ENCODE data around the gene GTF2F1. TPM values are rescaled to one million over a fixed set of nuclear protein-coding genes. Genes with fewer than 3 reads are reported as not detected.
A peak's percentile ranks its signal among the peaks of the same experiment; 100 is the strongest.

GTF2F1 gene
- total RNA-seq, 4 donors from 2014 or later, result 29.5 to 50.9 (median 45.1) TPM

DNA sequence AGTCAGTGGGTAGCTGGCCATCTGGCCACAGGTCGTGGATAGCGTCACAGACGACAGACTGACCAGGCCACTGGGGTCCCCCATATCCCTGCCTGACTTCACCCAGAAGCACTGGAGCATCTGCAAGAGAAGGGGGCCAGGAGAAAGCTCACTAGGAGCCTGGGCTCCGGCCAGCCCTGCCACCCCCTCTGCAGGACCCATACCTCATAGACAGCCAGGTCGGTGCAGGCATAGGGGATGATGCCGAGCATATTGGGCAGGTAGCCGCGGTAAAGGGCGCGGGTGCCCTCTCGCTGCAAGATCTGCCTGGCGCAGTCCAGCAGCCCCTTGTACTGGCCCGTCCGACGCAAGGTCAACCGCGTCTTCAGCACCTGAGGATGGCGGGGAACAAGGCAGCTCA is 34.2 kb upstream of the GTF2F1 start:
- Histone ChIP-seq H3K4me1 (peaks cover 0 to 24% (median 18%) of the 10 kb centered on the region in 4 donors), H3K27me3 (no peaks in the 10 kb centered on the region), H3K27ac (no peak overlapping the region), H3K4me3 (no peak overlapping the region), H3K9me3 (no peaks in the 10 kb centered on the region), H3K36me3 (peaks cover 0 to under 1% (median 0%) of the 10 kb centered on the region in 3 donors)
- 92 to 99% methylated on average over 14 of the region's 18 CpGs for WGBS, 2 donors
- TF ChIP-seq EP300 (IDR thresholded peaks at IDR 0.05), result no peak
- no peak for DNase-seq (ENCODE audit: low spot score in 2 of 2)

DNA sequence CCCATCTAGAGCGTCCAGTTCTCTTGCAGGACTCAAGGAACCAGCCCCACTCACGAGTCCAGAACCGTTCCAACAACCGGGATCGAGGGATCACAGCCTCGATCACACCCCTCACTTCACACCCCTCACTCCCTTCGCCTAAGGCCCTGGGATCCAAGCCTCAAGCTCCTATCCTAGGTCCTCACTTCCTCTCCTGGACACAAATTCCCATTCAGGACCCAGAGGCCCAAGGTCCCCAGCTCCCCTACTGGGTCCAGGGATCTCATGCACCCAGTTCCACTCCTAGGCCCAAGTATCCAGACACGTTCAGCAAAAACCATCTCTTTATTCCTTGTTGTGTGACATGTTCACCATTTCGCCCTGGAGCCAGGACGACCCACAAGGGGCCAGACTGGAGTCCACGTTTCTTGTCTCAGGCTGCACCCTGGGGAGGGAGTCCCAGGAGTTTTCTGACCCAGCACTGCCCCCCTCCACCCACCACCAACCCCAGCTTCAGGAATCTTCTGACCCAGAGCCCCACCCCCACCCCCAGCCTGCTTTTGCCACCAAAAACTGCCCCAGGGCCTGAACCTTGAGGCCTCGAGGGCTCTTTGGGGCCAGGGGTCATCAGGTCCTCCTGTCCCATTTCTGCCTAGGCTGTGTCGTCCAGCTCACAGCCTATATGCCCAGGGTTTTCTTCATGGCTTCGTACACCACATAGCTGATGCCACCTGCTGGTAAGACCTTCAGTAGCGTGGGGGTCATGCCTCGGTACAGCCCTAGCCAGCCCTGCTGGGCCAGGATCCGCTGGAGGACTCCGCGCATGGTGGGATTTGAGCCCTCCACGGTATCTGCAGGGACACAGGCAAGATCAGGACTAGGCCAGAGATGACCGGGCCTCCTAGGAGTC is 33.0 kb upstream of the GTF2F1 start:
- peaks cover 0 to 35% (median 26%) of the 10 kb centered on the region in 4 donors for H3K4me1 ChIP-seq
- H3K27me3 ChIP-seq, result no peaks in the 10 kb centered on the region
- WGBS, 2 donors, result 85 to 89% methylated on average over 20 to 21 of the region's 21 CpGs
- H3K9me3 ChIP-seq, result no peaks in the 10 kb centered on the region
- DNase-seq (ENCODE audit: low spot score in 2 of 2), result no peak
- peak overlapping the region; percentile 78 to 92 (median 88) for H3K27ac ChIP-seq
- peak overlapping the region in 3 of 4 donors; percentile 20 to 37 (median 21) for H3K4me3 ChIP-seq
- peaks cover 0 to 12% (median 0%) of the 10 kb centered on the region in 3 donors for H3K36me3 ChIP-seq
- no peak for TF ChIP-seq EP300 (IDR thresholded peaks at IDR 0.05)
- TF ChIP-seq POLR2A (IDR thresholded peaks at IDR 0.05), result no peak
- TF ChIP-seq CTCF (IDR thresholded peaks at IDR 0.05), result no peak

DNA sequence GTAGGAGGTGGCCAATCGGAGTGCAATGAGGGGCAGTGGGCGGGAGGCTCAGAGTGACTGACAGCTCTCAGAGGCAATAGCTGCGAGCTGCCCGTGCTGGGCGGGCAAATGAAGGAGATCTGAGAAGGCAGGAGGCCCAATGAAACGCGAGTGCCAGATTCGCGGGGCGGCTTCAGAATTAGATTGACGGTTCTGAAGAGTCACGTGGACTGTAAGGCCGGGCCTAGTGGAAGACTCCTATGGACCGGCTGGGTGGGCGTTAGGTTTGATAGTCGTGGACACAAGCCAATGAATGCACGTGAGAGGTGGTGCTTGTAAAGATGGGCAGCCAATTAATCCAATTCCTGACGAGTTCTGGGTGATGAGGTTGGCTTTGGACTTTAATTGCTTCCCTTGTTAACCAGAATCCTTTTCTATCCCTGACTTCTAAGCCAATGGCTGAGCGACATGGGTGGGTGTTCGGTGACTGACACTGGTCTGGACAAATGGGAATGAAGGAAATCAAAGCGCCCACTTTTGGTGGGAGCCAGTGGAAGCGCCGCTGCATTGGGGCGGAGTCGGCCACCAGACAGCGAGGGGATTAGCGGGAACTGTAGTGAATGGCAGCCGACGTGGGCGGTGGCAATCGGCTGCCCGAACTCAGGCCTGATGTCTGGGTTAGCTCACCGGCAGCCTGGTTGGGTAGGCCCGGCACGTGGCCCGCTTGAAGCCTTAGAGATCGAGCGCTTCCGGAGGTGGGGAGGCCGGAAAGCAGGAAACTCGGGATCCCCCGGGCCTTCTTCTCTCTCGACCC is 32.2 kb upstream of the GTF2F1 start:
- H3K27ac ChIP-seq, result peak overlapping the region; percentile 78 to 92 (median 88)
- H3K36me3 ChIP-seq, result peaks cover 0 to 20% (median 0%) of the 10 kb centered on the region in 3 donors
- TF ChIP-seq CTCF (IDR thresholded peaks at IDR 0.05) (peak in 2 of 5 experiments; percentile 16 to 49), POLR2A (IDR thresholded peaks at IDR 0.05) (peak in 1 of 2 donors; percentile 22), EP300 (IDR thresholded peaks at IDR 0.05) (peak; percentile 40 to 65)
- H3K9me3 ChIP-seq, result no peaks in the 10 kb centered on the region
- WGBS, 2 donors, result 4 to 8% methylated on average over 41 to 43 of the region's 43 CpGs
- peaks cover 0 to 44% (median 26%) of the 10 kb centered on the region in 4 donors for H3K4me1 ChIP-seq
- DNase-seq (ENCODE audit: low spot score in 2 of 2), result peak; percentile 99 to 100
- H3K4me3 ChIP-seq, result peak overlapping the region; percentile 20 to 95 (median 46)
- no peaks in the 10 kb centered on the region for H3K27me3 ChIP-seq

DNA sequence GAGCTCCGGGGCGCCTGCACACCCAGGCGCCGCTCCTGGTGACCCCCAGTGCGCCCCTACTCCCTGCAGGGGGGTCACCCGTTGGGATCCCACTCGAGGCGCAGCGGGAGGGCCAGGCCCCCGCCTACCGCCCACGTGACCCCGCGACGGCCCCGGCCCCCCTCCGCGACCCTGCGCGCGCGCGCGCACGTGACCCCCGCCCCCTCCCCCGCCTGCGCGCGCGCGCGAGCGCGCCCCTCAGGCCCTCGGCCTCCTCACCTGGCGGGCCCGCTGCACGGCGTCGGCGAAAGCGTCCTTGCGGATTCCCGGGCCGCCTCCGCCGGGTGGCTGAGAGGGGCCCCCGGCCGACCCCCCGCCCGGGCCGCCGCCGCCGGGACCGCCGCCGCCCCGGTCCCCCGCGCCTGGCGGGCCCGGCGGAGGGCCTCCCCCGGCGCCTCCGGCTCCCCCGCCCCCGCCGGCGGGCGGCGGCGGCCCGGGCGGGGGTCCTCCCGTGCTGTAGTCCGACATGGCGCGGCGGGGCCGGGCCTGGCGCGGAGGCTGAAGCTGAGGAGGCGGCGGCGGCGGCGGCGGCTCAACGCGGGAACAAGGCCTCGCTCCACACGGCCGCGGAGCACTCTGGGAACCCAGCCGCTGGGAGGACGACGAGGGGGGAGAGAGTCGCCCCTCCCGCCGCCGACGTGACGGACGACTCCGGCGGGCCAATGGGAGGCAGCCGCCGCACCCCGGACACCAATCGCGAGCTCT is 31.4 kb upstream of the GTF2F1 start, which contains the start of gene KHSRP:
Gene KHSRP (minus strand): TSS at position 617 of the 744 bp plus-strand sequence. CDS start 110 bp downstream, at position 507.
- peak within 1 kb of the TSS; percentile 78 to 92 (median 88) for H3K27ac ChIP-seq
- no peaks in the 10 kb centered on the region for H3K27me3 ChIP-seq
- H3K9me3 ChIP-seq, result no peaks in the 10 kb centered on the region
- peak; percentile 70 to 86 for TF ChIP-seq POLR2A (IDR thresholded peaks at IDR 0.05)
- TF ChIP-seq CTCF (IDR thresholded peaks at IDR 0.05), result no peak
- TF ChIP-seq EP300 (IDR thresholded peaks at IDR 0.05), result peak in 1 of 2 donors; percentile 82
- 1% methylated on average over 14 to 32 of the region's 114 CpGs for WGBS, 2 donors
- DNase-seq (ENCODE audit: low spot score in 2 of 2), result no peak
- H3K36me3 ChIP-seq, result peaks cover 0 to 28% (median 0%) of the 10 kb centered on the region in 3 donors
- peaks cover 0 to 51% (median 26%) of the 10 kb centered on the region in 4 donors for H3K4me1 ChIP-seq
- H3K4me3 ChIP-seq, result peak within 1 kb of the TSS; percentile 70 to 95 (median 88)
